Brain pericyte (primary cell): ENCODE measurements around the gene MAN1B1.
"Not testable (repeated sequence)": the region's sequence is repeated elsewhere in the genome, so short reads cannot be mapped to it uniquely, and the experiment has no call there.

Experiments
- DNase-seq: peaks from one replicate; pipeline ENCODE4 v3.0.0-alpha.2; 2012; ENCODE audit warnings: low read depth, low spot score

MAN1B1 gene

DNA sequence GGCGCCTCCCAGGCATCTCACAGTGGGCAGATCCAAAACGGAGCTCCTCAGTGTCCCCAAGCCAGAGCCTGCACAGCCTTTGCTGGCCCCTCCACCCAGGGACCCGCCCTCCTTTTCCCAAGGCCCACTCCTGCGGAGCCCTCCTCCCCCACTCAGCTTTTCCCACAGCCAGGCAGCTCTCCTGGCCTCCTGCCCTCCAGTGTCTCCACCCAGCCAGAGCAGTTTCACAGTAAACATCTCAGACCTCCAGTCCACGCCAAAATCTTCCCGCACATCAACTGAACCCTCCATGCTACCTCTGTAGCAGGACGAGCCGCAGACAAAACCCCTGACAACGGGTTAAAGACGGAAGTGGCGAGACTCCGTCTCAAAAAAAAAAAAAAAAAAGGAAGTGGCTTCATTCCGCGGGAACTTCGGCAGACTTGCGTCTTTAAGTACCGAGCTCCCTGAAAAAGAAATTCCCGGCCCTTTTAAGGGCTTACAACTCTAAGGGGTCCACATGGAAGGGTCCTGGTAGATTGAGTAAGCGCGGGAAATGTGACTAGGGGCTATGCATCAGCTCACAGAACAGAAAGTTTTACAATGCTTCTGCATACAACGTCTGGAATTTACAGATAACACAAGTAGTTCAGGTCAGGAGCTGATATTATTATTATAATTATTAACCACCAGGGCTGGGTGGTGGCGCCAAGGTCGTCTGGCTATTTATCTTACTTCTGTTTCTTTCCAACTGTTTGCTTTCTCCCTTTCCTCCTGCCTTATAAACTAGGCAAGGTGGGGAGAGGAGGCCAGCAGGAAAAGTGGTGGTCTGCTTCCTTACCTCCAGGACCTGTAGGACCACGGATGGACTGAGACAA lies 40.7 kb downstream of the MAN1B1 start:
- no peak for DNase-seq

DNA sequence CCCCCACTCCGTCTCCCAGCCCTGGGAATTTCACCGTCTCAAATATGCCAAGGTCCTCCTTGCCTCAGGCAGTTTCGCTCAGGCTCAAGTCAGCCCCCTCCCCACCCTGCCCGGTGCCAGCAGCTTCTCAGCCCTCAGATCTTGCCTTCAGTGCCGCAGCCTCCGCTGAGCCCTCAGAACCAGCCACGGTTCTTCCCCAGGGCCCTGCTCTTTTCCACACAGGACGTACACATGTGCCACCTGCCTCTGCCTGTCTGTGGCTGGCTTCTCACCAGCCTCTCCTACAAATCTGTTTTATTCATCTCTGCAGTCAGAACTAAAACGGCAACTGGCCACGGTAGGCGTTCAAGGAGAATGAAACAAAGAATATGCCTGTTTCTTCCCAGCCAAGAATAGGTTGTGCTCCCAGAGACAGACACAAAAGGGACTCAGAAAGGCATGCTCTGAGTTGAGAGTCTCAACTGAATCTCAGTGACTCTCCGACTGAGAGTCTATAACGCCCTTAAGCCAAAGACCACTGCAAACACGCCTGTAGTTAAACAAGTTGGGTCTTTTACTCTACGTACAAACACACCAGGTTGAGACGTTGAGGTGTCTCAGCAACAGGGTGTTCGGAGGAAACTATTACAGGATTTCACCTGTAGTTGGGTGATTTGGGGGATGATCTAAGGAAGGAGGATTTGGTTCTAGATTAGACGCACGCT lies 41.5 kb downstream of the MAN1B1 start:
- DNase-seq: no peak

DNA sequence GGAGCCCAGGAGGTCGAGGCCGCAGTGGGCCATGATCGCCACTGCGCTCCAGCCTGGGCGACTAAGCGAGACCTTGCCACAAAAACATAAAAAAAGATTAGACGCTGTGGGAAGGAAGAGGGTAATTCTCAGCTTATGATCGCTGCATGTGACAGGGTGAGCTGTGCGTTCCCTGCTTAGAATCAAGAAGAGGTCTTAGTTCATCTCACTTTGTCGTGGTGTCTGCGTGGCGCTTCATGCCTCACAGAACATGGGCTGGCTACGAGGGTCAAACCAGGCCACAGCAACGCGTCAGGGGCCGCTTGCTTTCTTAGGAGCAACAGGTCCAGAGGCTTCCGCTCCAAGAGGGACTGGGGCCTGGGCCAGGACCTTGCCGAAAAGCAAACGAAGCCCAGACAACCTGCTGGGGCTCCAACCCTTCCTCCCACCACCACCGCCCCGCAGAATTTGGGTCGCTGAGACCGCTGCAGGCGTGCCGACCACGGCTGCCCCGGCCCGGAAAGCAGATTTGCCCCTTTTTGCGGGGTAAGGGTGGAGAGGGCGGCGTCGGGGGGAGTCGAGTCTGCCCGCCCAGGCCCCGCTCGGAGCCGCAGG lies 42.2 kb downstream of the MAN1B1 start:
- no peak for DNase-seq

DNA sequence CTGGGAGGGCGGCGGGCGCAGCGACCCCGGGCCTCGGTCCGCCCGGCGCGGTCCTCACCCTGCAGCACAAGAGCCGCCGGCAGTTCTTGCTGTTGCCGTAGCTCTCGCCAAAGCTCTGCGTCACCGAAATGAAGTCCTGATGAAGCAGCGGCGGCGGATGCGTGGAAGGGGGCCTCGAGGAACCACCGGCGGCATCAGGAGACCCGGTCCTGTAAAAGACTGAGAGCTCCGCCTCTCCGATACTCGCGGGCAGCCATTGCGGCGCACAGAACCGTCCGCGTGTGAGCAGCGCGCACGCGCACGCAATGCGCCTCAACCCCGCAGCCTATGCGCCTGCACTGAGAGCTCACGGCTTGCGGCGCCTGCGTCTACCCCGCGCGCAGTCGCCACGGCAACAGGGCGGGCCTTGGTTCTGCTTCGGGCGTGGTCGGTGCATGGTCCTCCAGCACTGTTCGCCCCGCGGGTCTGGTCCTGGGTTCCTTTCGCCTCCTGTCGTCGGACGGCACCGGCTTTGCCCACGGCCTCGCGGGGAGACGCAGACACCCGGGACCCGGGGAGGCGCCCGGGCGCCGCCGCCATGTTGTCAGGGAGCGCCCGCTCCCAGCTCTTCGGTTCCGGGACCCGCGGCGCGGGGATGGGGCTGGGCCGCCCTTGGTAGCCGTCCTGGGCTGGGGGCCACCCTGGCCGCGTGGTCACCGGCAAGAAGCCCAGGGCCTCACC lies 42.8 kb downstream of the MAN1B1 start:
- peak; percentile 79 for DNase-seq

DNA sequence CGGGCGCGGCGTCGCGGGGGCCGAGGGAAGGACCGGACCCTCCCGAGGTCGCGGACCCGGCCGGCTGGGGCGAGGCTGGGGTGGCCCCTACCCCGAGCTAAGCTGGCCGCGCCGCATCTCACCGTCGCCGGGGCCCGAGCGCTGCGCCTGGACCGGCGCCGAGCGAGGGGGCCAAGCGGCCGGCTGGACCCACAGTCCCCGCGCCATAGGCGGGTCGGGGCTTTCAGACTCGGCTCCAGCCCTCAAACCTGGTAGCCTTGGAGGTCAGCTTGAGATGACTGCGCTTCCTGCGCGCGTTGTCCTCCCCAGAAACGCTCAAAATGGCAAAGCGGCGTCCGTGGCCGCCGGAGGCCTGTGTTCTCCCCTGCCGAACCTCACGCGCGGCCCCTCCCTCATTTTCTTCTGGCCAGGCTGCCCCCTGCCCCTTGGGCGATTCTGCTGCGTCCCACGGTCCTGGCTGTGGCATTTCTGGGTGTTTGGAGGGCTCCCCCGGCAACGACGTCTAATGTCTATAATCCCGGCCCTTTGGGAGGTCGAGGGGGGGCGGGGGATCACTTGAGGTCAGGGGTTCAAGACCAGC lies 43.5 kb downstream of the MAN1B1 start:
- no peak for DNase-seq

DNA sequence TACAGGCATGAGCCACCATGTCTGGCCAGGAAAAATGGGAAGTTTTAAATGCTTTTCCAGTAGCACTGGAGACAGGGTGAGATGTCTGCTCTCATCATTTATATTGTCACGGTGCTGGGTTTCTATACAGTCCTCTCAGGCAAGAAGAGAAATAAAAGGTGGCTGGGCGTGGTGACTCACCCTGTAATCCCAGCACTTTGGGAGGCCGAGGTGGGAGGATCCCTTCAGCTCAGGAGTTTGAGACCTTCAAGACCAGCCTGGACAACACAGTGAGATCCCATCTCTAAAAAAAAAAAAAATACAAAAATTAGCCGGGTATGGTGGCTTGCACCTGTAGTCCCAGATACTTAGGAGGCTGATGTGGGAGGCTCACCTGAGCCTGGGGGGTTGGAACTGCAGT lies 47.4 kb downstream of the MAN1B1 start:
- DNase-seq: no peak

DNA sequence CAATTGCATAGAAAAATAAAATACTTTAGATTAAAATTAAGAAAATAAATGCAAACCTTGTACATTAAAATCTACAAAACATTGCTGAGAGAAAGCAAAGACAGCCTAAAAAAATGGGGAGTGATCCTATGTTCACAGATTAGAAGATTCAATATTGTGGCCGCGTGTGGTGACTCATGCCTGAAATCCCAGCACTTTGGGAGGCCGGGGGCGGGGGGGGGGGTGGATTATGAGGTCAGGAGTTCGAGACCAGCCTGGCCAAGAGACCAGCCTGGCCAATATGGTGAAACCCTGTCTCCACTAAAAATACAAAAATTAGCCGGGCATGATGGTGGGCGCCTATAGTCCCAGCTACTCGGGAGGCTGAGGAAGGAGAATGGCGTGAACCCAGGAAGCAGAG lies 48.4 kb downstream of the MAN1B1 start:
- DNase-seq: not testable (repeated sequence)

DNA sequence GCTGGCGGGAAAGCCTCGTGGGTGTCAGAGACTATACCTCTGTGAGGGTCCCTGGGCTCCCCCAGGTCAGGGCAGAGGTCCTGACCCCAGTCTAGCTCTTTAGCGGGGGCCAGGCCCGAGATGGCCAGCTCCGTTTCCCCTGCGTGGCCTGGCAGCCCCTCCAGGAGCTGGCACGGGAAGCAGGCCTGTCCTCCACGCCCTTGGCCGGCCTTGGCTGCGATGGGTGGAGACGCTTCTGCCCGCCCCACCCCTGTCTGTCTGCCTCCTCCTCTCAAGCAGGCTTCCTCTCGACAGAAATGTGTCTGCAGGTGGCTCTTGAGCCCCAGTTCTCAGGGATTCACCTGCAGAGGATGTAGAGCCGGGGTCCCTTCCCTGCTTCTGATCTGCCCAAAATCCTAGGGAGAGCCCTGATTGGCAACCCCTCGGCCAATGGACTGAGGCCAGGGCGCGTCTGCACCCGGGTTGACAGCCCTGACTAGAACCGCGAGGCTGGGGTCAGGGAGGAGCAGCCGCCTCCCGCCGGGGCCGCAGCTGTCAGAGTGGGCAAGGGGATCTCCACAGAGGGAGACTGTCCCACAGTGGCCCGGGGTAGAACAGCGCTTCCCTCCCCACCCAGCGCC lies 49.6 kb downstream of the MAN1B1 start:
- DNase-seq: no peak

DNA sequence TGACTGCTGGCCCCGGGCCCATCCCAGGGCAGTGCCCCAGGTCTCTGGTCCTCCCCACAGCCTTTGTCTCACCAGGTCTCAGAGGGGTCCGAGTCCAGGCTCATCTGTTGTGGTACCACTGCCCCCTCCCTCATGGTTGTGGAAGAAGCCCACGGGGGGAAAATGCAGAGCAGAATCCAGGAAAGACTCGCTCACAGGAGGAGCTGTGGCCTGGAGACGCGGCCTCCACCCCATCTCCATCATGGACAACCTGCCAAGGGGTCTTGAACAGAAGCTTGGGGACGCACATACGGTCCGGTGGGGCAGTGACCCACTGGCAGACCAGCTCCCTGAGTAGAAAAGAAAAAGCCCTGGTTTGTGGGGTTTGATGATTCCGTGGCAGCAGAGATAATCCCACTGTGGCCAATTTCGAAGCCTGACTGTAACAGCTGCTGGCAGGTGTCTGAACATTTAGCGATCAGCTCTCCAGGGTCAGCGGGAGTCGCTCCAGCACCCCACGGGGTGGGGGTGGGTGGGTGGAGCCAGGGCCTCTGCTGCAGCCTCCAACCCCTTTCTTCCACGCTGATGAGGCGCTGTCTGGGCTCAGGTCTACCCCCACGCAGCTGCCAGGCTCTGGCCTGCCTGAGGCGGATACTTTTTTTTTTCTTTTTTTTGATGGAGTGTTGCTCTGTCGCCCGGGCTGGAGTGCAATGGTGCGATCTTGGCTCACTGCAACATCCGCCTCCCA lies 50.3 kb downstream of the MAN1B1 start:
- DNase-seq: no peak

DNA sequence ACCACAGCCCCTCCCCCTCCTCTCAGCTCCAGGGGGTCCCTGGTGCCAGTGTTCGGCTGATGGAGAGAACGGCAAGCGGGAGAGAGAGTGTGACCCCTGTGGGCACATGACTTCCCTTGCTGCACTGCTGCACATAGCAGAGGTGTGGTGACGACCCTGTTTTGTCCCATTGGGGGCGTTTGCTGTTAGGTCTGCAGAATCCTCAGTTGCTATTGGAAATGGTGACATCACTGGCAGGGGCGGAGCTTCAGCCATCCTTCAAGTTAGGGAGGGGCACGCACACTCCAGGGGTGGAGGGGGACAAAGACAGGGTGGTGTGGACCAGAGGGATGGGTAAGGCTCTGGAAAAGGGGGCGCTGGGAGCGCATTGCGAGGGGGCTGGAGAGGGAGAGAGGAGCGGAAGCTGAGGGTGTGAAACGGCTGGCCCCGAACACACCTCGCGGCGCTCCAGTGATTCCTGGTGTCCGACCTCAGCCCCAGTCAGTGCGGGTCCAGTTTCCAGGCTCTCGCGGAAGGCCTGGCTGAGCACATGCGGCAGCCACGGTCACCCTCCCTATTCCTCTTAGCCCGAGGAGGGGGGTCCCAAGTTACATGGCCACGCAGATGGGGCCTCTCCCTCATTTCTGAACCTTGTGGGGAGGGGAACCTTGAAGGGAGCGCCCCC lies 51.4 kb downstream of the MAN1B1 start:
- DNase-seq: no peak

DNA sequence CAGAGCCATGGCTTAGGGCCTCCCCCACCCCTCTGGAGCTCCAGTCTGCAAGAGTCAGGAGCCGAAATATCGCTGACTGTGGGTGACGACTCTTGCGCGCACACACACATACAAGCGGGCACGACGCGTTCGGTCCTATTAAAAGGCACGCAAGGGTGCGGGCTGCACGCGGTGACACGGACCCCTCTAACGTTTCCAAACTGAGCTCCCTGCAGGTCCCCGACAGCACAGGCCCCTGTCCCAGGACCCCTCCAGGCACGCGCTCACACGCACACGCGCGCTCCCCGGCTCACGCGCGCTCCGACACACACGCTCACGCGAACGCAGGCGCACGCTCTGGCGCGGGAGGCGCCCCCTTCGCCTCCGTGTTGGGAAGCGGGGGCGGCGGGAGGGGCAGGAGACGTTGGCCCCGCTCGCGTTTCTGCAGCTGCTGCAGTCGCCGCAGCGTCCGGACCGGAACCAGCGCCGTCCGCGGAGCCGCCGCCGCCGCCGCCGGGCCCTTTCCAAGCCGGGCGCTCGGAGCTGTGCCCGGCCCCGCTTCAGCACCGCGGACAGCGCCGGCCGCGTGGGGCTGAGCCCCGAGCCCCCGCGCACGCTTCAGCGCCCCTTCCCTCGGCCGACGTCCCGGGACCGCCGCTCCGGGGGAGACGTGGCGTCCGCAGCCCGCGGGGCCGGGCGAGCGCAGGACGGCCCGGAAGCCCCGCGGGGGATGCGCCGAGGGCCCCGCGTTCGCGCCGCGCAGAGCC lies 52.1 kb downstream of the MAN1B1 start, which contains the start of gene GRIN1:
Gene GRIN1, plus strand, starts transcription at position 433 of the 746 bp plus-strand sequence. CDS start 333 bp downstream, outside the sequence.
- DNase-seq: no peak

DNA sequence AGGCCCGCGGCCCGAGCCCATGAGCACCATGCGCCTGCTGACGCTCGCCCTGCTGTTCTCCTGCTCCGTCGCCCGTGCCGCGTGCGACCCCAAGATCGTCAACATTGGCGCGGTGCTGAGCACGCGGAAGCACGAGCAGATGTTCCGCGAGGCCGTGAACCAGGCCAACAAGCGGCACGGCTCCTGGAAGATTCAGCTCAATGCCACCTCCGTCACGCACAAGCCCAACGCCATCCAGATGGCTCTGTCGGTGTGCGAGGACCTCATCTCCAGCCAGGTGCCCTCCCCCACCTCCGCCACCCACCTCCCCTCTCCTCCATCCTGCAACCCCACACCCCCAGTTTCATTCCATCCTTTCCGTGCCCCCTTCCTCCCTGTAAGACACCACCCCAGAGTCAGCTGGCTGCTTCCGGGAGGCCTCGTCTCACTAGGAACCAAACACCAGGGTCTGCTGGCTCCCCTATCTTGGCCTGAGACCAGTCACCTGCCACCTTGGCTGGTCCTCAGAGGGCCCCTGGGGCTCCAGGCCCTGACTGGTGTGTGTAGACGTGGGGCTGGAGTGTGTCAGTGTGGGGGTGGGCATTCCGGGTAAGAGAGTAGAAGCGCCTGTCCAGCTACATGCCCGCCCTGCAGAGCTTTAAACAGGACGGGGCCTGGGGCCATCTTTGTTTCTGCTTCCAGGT lies 52.8 kb downstream of the MAN1B1 start:
- DNase-seq: no peak

DNA sequence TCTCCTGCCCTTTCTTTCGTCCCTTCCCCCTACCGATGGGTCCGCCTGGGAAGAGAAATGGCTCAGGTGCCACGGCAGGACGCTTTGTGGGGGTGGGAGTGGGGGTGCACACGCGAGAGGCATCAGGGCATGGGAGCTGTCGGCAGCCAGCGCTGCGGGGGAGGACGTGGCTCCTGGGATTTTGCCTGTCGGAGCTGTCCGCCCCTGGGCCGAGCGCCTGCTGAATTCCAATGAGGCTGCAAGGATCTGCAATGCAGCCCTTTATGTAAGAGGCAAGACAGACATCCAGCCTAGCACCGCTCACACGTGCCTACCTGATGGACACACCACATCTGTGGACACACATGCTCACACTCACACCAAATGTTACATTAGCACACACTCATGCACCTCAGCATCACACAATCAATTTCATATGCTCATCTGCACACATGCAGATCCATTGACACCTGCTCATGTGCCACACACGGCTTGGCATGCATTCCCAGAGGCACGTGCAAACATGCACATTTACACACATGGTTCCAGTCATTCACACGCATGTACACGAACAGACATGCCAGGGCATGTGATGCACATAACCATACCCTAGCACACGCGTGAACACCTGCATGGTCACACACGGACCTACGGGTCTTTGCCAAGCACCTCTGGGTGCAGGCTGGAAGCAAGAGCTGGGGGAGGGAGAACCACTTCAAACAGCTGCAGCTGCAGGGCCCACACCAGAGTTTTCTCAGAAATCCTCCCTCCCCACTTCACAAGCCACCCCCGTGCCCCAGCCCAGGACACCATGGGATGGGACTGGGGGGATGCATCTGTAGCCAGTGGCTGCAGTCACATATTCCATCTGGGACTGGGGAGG lies 53.6 kb downstream of the MAN1B1 start:
- no peak for DNase-seq

DNA sequence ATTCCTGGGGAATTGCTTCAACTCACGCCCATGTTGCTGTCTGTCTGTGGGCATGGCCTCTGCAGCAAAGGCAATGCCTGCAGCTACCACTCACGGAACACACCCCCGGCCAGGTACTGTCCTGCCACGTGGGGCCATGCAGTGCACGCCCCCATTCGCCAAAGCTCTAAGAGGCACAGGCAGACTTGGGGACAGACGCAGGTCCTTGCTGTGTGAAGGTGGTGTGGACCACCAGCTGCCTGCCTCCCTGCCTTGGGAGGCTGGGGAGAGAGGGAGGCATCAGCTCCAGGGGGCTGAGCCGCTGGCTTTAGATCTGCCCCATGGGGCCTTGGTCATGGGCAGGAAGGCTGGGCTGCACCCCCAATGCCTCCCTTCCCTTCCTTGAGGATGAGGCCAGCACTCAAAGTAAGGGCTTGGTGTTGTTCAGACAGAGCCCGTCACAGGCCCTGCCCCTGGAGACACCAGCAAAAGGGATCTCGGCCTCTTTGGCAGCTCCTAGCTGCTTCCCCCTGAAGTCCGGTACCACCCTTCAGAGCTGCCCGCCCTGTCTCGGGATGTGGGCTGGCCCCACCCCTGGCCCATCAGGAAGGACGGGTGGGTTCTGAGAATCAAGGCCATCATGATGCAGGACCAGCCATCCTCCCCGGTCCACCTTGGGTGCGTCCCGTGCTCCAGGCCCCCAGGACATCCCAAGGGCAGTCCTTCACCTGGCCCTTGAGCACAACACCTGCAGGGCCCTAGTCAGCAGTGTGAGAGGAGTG lies 54.4 kb downstream of the MAN1B1 start:
- no peak for DNase-seq

DNA sequence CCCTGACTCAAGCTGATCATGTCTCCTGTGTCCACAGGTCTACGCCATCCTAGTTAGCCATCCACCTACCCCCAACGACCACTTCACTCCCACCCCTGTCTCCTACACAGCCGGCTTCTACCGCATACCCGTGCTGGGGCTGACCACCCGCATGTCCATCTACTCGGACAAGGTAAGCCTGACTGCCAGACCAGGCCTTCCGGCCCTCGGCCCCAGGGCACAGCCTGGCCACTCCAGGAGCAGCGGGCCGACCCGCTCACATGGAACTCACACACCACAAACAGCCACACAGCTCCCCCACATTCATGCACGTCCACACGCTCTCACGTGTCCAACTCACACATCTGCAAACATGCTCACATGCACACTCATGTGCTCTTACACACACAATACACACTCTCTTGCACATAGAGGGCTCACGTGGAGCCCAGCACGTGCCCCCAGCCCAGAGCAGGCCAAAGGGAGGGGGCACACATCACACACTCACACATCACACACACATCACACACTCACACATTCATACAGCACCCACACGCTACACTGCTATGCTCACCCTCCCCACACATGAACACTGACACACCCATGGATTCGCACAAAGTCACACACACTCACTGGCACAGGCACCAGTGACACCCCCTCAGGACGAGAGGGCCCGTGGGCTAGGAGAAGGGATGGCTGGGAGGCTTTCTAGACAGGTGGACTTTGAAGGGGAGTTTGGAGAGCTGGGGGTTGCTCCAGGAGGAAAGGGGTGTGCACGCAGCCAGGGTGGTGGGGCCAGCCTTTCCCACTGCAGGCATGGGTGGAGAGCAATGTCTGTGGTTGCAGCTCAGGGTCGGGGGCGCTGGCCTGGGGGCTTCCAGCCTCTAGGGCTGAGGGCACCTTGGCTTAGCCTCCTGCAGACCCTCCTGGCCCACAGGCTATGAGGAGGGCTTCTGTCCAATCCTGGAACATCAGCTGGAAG lies 55.5 kb downstream of the MAN1B1 start:
- DNase-seq: no peak

DNA sequence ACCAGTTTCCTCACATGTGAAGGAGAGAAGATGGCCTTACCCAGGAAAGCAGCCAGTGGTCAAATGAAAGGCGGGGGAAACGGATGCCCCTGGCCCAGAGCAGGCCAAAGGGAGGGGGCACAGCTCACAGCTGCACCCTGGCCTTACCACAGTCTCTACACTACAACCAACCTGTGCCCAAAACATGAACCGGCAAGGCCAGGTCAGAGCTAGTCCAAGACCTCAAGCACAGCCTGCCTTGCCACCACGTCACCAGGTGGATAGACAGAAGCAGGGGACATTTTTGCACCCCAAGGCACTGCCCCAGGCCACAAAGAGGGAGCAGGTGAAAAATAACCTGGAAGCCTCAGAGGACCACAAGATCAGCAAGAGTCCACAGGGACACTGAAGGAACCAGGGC lies 56.7 kb downstream of the MAN1B1 start:
- DNase-seq: no peak
